Lower lobe of right lung (tissue), 2 donors: ENCODE results near the gene RIPOR3. TPM values are rescaled to one million over a fixed set of nuclear protein-coding genes. Genes with fewer than 3 reads are reported as not detected.

ENCODE experiments used
- ATAC-seq, 2 donors: fragments of 200-7000 bp; cut with Tn5 transposase; one replicate each; pipeline ENCODE4 v1.9.1; 2020 to 2022; ENCODE audit warnings: mild to moderate bottlenecking in 2 of 2, moderate library complexity in 2 of 2
- DNase-seq: peaks from one replicate; pipeline ENCODE4 v3.0.0-alpha.2; 2020
- H3K27ac ChIP-seq: fragments of 200-600 bp; one replicate; pipeline ENCODE4 v1.8.0; 2022
- H3K27me3 ChIP-seq: fragments of 200-600 bp; one replicate; pipeline ENCODE4 v1.8.0; 2022; ENCODE audit warnings: low read depth
- H3K36me3 ChIP-seq: fragments of 200-600 bp; one replicate; pipeline ENCODE4 v1.8.0; 2022; ENCODE audit warnings: mild to moderate bottlenecking
- H3K4me1 ChIP-seq: fragments of 200-600 bp; one replicate; pipeline ENCODE4 v1.8.0; 2022
- H3K4me3 ChIP-seq: fragments of 200-600 bp; one replicate; pipeline ENCODE4 v1.8.0; 2022; ENCODE audit warnings: mild to moderate bottlenecking
- H3K9me3 ChIP-seq: fragments of 200-600 bp; one replicate; pipeline ENCODE4 v1.8.0; 2022
- CTCF ChIP-seq: fragments of 200-600 bp; IDR thresholded peaks from one replicate; pipeline ENCODE4 v1.8.0; 2022; ENCODE audit warnings: antibody characterized with exemption, mild to moderate bottlenecking
- intact Hi-C: fragments of 100-400 bp; cut with DNase I; formaldehyde crosslinking; loops from one replicate; pipeline ENCODE4 v1.11.0; 2022
- total RNA-seq: library from RNA; stranded (reverse); fragmentation: NEBNext Ultra II Directional; extraction: Animal tissue kit (Norgen Biotek cat#: 25700); gene quantifications from one replicate; pipeline ENCODE4 v1.2.1, GENCODE V29; 2021
- donor health status: DM: no; HTN: yes; CAD: no; lungs with severe emphysema.

Gene RIPOR3
- total RNA-seq, 1 donor from 2014 or later, result 11.0 TPM

GRCh38 chr20:50618537-50618936, 72.8 kb downstream of the RIPOR3 start:
- peaks cover 11% of the 10 kb centered on the region for H3K9me3 ChIP-seq
- H3K4me1 ChIP-seq, result no peaks in the 10 kb centered on the region
- H3K4me3 ChIP-seq, result no peak overlapping the region
- no peak overlapping the region for H3K27ac ChIP-seq
- no peak for TF ChIP-seq CTCF
- DNase-seq (no peak), ATAC-seq (no peak)
- H3K36me3 ChIP-seq, result no peaks in the 10 kb centered on the region
- intact Hi-C loops, result no loop called here
- no peaks in the 10 kb centered on the region for H3K27me3 ChIP-seq

- Histone ChIP-seq H3K27ac (no peak overlapping the region), H3K9me3 (peaks cover 11% of the 10 kb centered on the region), H3K4me3 (no peak overlapping the region), H3K36me3 (no peaks in the 10 kb centered on the region), H3K27me3 (no peaks in the 10 kb centered on the region), H3K4me1 (no peaks in the 10 kb centered on the region)
- TF ChIP-seq CTCF, result no peak
- ATAC-seq, result no peak
- DNase-seq, result no peak
- intact Hi-C loops, result no loop called here
Measured at GRCh38 chr20:50617022-50617421, 74.3 kb downstream of the RIPOR3 start.

GRCh38 chr20:50615407-50615806, 75.9 kb downstream of the RIPOR3 start:
- no peak overlapping the region for H3K27ac ChIP-seq
- DNase-seq, result no peak
- intact Hi-C loops, result no loop called here
- H3K27me3 ChIP-seq, result no peaks in the 10 kb centered on the region
- no peak for ATAC-seq
- H3K4me1 ChIP-seq, result no peaks in the 10 kb centered on the region
- H3K4me3 ChIP-seq, result no peak overlapping the region
- no peak for TF ChIP-seq CTCF
- no peaks in the 10 kb centered on the region for H3K9me3 ChIP-seq
- H3K36me3 ChIP-seq, result no peaks in the 10 kb centered on the region

- ATAC-seq (no peak), DNase-seq (no peak)
- Histone ChIP-seq H3K27ac (no peak overlapping the region), H3K9me3 (no peaks in the 10 kb centered on the region), H3K27me3 (no peaks in the 10 kb centered on the region), H3K4me1 (no peaks in the 10 kb centered on the region), H3K4me3 (no peak overlapping the region), H3K36me3 (no peaks in the 10 kb centered on the region)
- intact Hi-C loops, result no loop called here
- no peak for TF ChIP-seq CTCF
Measured at GRCh38 chr20:50613438-50614169, 77.7 kb downstream of the RIPOR3 start.

GRCh38 chr20:50611128-50611810, 80.1 kb downstream of the RIPOR3 start:
- no peak for TF ChIP-seq CTCF
- no peak for DNase-seq
- intact Hi-C loops, result no loop called here
- ATAC-seq, result no peak
- H3K4me1 ChIP-seq, result no peaks in the 10 kb centered on the region
- H3K4me3 ChIP-seq, result no peak overlapping the region
- H3K9me3 ChIP-seq, result no peaks in the 10 kb centered on the region
- no peaks in the 10 kb centered on the region for H3K27me3 ChIP-seq
- H3K36me3 ChIP-seq, result no peaks in the 10 kb centered on the region
- H3K27ac ChIP-seq, result no peak overlapping the region
